Fibroblast of lung (primary cell): ENCODE data around the gene C10orf67.

Source experiments
- EZH2 ChIP-seq: IDR thresholded peaks from 2 replicates; pipeline ENCODE4 v1.5.1; 2012; ENCODE audit warnings: low read length, control low read depth, mild to moderate bottlenecking; ENCODE audit errors: missing control alignments
- TF ChIP-seq, protein P1 (sequence below), 2 donors: IDR thresholded peaks in 1 of 2; conservative IDR thresholded peaks in 1 of 2; 1 replicate in 1 of 2; 2 replicates in 1 of 2; pipeline ENCODE4 v1.5.1; 2011 to 2012; ENCODE audit warnings: low read length in 2 of 2, control low read depth in 1 of 2, inconsistent platforms in 1 of 2, low read depth in 1 of 2, mild to moderate bottlenecking in 1 of 2

GRCh38 chr10:23310404-23310803 is 34.2 kb downstream of the C10orf67 start:
- TF ChIP-seq, protein P1, sequence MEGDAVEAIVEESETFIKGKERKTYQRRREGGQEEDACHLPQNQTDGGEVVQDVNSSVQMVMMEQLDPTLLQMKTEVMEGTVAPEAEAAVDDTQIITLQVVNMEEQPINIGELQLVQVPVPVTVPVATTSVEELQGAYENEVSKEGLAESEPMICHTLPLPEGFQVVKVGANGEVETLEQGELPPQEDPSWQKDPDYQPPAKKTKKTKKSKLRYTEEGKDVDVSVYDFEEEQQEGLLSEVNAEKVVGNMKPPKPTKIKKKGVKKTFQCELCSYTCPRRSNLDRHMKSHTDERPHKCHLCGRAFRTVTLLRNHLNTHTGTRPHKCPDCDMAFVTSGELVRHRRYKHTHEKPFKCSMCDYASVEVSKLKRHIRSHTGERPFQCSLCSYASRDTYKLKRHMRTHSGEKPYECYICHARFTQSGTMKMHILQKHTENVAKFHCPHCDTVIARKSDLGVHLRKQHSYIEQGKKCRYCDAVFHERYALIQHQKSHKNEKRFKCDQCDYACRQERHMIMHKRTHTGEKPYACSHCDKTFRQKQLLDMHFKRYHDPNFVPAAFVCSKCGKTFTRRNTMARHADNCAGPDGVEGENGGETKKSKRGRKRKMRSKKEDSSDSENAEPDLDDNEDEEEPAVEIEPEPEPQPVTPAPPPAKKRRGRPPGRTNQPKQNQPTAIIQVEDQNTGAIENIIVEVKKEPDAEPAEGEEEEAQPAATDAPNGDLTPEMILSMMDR (conservative IDR thresholded peaks at IDR 0.05 in 1 of 2, IDR thresholded peaks at IDR 0.05 in 1 of 2; ENCODE audit: low read depth in 1 of 2, low read length in 2 of 2) = no peak
- no peak for TF ChIP-seq EZH2
